Osteoblast (primary cell): ENCODE results near the gene KLHL29. TPM values are rescaled to one million over a fixed set of nuclear protein-coding genes. Genes with fewer than 3 reads are reported as not detected.

ENCODE experiments used
- DNase-seq: peaks from one replicate; pipeline ENCODE4 v3.0.0; 2011; ENCODE audit warnings: low spot score, mixed read lengths; ENCODE audit not compliant: insufficient read length; ENCODE audit errors: missing footprints
- H2AFZ ChIP-seq: 2 replicates; pipeline ENCODE4 v1.6.0; 2011; ENCODE audit warnings: mild to moderate bottlenecking, low read length
- H3K27ac ChIP-seq: 2 replicates; pipeline ENCODE4 v1.5.1; 2011; ENCODE audit warnings: mild to moderate bottlenecking, low read depth, low read length, moderate library complexity
- H3K27me3 ChIP-seq: 2 replicates; pipeline ENCODE4 v1.6.0; 2012; ENCODE audit warnings: mild to moderate bottlenecking, control low read depth, inconsistent platforms, low read length, moderate library complexity; ENCODE audit not compliant: insufficient read depth
- H3K36me3 ChIP-seq: 2 replicates; pipeline ENCODE4 v1.5.1; 2011; ENCODE audit warnings: mild to moderate bottlenecking, low read length, control low read depth, moderate library complexity; ENCODE audit not compliant: insufficient read depth
- H3K4me1 ChIP-seq: 2 replicates; pipeline ENCODE4 v1.5.1; 2011; ENCODE audit warnings: mild to moderate bottlenecking, low read length, control low read depth, moderate library complexity; ENCODE audit not compliant: insufficient read depth
- H3K4me2 ChIP-seq: 2 replicates; pipeline ENCODE4 v1.6.0; 2011; ENCODE audit warnings: mild to moderate bottlenecking, low read length; ENCODE audit not compliant: insufficient read depth
- H3K4me3 ChIP-seq: fragments of 200-600 bp; sonication (generic); 3 replicates; pipeline ENCODE4 v1.5.1; 2012; ENCODE audit warnings: mild to moderate bottlenecking, low read length, inconsistent platforms; ENCODE audit not compliant: insufficient read depth
- H3K79me2 ChIP-seq: 2 replicates; pipeline ENCODE4 v1.6.0; 2012; ENCODE audit warnings: mild to moderate bottlenecking, low read length, control low read depth, inconsistent platforms; ENCODE audit not compliant: insufficient read depth
- H3K9me3 ChIP-seq: 2 replicates; pipeline ENCODE4 v1.5.1; 2011; ENCODE audit warnings: low read depth, low read length, control low read depth
- H4K20me1 ChIP-seq: 2 replicates; pipeline ENCODE4 v1.6.0; 2012; ENCODE audit warnings: mild to moderate bottlenecking, low read length, control low read depth; ENCODE audit not compliant: insufficient read depth
- CTCF ChIP-seq: IDR thresholded peaks from 2 replicates; pipeline ENCODE4 v1.5.1; 2011; ENCODE audit warnings: mild to moderate bottlenecking, low read depth, low read length, moderate library complexity; ENCODE audit errors: extremely low read depth
- total RNA-seq: library from RNA; depleted of rRNA; stranded (reverse); fragments of >200 nt; gene quantifications from 2 replicates; pipeline ENCODE4 v1.2.3, GENCODE V29; 2012

KLHL29 gene
- total RNA-seq, 1 donor: 3.3 TPM

DNA sequence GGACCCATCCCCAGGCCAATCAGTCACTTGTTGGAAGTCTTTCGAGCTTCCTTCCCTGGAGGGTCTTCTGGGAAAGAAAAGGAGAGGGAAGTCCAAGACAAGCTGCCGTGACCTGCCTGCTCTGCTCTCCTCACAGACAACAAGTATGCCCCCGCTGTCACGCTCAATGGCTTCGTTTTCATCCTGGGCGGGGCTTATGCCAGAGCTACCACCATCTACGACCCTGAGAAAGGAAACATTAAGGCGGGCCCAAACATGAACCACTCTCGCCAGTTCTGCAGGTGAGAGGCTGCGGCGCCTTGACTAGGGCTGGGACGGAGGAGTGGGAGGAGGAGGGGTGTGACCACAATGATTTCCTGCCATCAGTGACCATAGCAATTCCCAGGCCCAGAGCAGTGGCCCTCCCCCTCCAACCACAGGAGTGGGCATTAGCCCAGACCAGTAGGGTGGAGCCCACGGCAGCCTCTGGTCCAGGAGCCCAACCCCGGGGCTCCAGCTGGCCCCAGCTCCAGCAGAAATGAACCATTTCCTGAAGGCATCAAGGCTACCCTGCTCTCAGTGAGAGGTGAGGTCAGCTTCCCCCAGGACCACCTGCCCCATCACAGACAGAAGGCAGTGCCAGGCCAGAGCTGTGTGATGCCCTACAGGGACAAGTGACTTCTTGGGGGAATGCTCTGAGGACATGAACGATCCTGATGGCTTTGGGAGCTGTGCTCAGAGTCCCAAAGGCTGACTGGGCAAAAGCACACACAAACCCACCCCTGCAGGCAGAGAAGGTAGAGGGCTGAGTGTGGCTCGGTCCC, 318.8 kb downstream of the KLHL29 start:
- H3K9me3 ChIP-seq: no peaks in the 10 kb centered on the region
- no peak overlapping the region for H3K4me2 ChIP-seq
- no peaks in the 10 kb centered on the region for H3K4me1 ChIP-seq
- no peak overlapping the region for H3K4me3 ChIP-seq
- H3K27ac ChIP-seq: no peak overlapping the region
- H3K27me3 ChIP-seq: no peaks in the 10 kb centered on the region
- no peaks in the 10 kb centered on the region for H4K20me1 ChIP-seq
- peak; percentile 64 for DNase-seq
- no peak overlapping the region for H2AFZ ChIP-seq
- no peaks in the 10 kb centered on the region for H3K36me3 ChIP-seq
- H3K79me2 ChIP-seq: no peaks in the 10 kb centered on the region
- no peak for TF ChIP-seq CTCF

GRCh38 chr2:23705771-23706612, 321.0 kb downstream of the KLHL29 start:
- no peak overlapping the region for H3K4me3 ChIP-seq
- H2AFZ ChIP-seq: no peak overlapping the region
- no peak for TF ChIP-seq CTCF
- H4K20me1 ChIP-seq: no peaks in the 10 kb centered on the region
- H3K27me3 ChIP-seq: no peaks in the 10 kb centered on the region
- DNase-seq: peak; percentile 65
- H3K79me2 ChIP-seq: no peaks in the 10 kb centered on the region
- H3K36me3 ChIP-seq: no peaks in the 10 kb centered on the region
- no peak overlapping the region for H3K4me2 ChIP-seq
- H3K27ac ChIP-seq: no peak overlapping the region
- no peaks in the 10 kb centered on the region for H3K9me3 ChIP-seq
- no peaks in the 10 kb centered on the region for H3K4me1 ChIP-seq

DNA sequence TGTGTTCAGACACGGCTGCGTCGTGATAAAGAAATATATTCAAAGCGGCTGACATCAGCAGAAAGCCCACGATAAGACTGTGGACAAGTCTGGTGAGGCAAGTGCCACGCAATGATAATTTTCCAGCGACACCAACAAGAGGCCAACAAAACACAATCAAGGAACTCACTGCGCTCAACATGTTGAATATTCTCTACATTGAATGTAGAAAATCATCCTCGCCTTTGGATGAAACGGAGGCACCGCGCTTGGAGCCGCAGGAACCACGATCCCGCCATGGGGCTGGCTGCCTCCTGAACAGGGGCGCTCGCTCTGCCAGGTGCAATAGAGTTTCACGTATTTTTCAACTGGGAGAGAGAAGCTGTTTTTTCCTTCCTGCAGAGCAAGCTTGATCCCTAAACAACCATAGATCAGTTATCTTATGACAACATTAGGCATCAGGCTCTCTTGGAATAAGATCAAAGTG, 321.7 kb downstream of the KLHL29 start:
- Histone ChIP-seq H3K27ac (no peak overlapping the region), H3K4me2 (no peak overlapping the region)

More for the DNA sequence above, 321.7 kb downstream of the KLHL29 start:
- no peaks in the 10 kb centered on the region for H3K9me3 ChIP-seq
- no peak overlapping the region for H3K4me3 ChIP-seq
- no peaks in the 10 kb centered on the region for H3K27me3 ChIP-seq
- TF ChIP-seq CTCF: no peak
- DNase-seq: peak; percentile 59
- H2AFZ ChIP-seq: no peak overlapping the region
- no peaks in the 10 kb centered on the region for H3K4me1 ChIP-seq
- no peaks in the 10 kb centered on the region for H3K36me3 ChIP-seq
- no peaks in the 10 kb centered on the region for H3K79me2 ChIP-seq
- H4K20me1 ChIP-seq: no peaks in the 10 kb centered on the region
